Stimulated activated CD8-positive, alpha-beta memory T cell treated with anti-CD3 and anti-CD28 coated beads, Interleukin-4, amount 100 ng/mL, for 48 hours (primary cell): ENCODE measurements around the gene SOX10.

ENCODE experiments used
- DNase-seq: peaks from one replicate; pipeline ENCODE4 v3.0.0-alpha.2; 2020

The SOX10 gene

GRCh38 chr22:37983860-37984791 lies at the start of gene SOX10:
Gene SOX10, minus strand, starts transcription at chr22:37984555. Its CDS starts 771 bp downstream, at chr22:37983784.
- DNase-seq, result no peak

- DNase-seq, result no peak
These were observed 49.3 kb upstream of the SOX10 start for GRCh38 chr22:38033522-38034277.

- DNase-seq, result no peak
These were observed 48.5 kb upstream of the SOX10 start for GRCh38 chr22:38032681-38033521.

GRCh38 chr22:38031491-38031890 lies 47.1 kb upstream of the SOX10 start:
- no peak for DNase-seq

GRCh38 chr22:38030311-38031133 lies 46.2 kb upstream of the SOX10 start:
- no peak for DNase-seq

- no peak for DNase-seq
These were observed 45.5 kb upstream of the SOX10 start for GRCh38 chr22:38029901-38030300.

GRCh38 chr22:38029370-38029769 lies 45.0 kb upstream of the SOX10 start:
- no peak for DNase-seq

- DNase-seq, result no peak
These were observed 44.2 kb upstream of the SOX10 start for GRCh38 chr22:38028344-38029130.

GRCh38 chr22:38027487-38027886 lies 43.1 kb upstream of the SOX10 start:
- DNase-seq, result no peak

- DNase-seq, result no peak
These were observed 42.1 kb upstream of the SOX10 start for GRCh38 chr22:38026130-38027111.

GRCh38 chr22:38025514-38025913 lies 41.2 kb upstream of the SOX10 start:
- DNase-seq, result no peak

- no peak for DNase-seq
These were observed 38.7 kb upstream of the SOX10 start for GRCh38 chr22:38023045-38023444.

- DNase-seq, result no peak
These were observed 36.9 kb upstream of the SOX10 start for GRCh38 chr22:38021206-38021605.

GRCh38 chr22:38018938-38019827 lies 34.8 kb upstream of the SOX10 start:
- DNase-seq, result no peak

- DNase-seq, result no peak
These were observed 33.9 kb upstream of the SOX10 start for GRCh38 chr22:38017939-38018885.

GRCh38 chr22:38017272-38017920 lies 33.0 kb upstream of the SOX10 start:
- DNase-seq, result no peak
